Neural crest cell (in vitro differentiated cells): Measurements from ENCODE around the gene CIPC. TPM values are rescaled to one million over a fixed set of nuclear protein-coding genes. Genes with fewer than 3 reads are reported as not detected.

Source experiments
- DNase-seq: peaks from one replicate; pipeline ENCODE4 v3.0.0; 2021; ENCODE audit warnings: low read depth, mixed read lengths, low spot score
- H3K27ac Mint-ChIP-seq: one replicate; pipeline ENCODE4 v1.8.0; 2021; ENCODE audit warnings: mild to moderate bottlenecking, mixed read lengths; ENCODE audit not compliant: unreplicated experiment
- H3K27me3 Mint-ChIP-seq: 2 replicates; pipeline ENCODE4 v1.8.0; 2021; ENCODE audit warnings: low read depth, mild to moderate bottlenecking, mixed read lengths
- H3K36me3 Mint-ChIP-seq: 2 replicates; pipeline ENCODE4 v1.8.0; 2021; ENCODE audit warnings: low read depth, mild to moderate bottlenecking, mixed read lengths
- H3K4me1 Mint-ChIP-seq: 2 replicates; pipeline ENCODE4 v1.8.0; 2021; ENCODE audit warnings: mixed read lengths
- H3K4me3 Mint-ChIP-seq: one replicate; pipeline ENCODE4 v1.8.0; 2021; ENCODE audit warnings: mild to moderate bottlenecking, mixed read lengths
- H3K9me3 Mint-ChIP-seq: 2 replicates; pipeline ENCODE4 v1.8.0; 2021; ENCODE audit warnings: mixed read lengths
- total RNA-seq: library from RNA; stranded (reverse); gene quantifications from 2 replicates; pipeline ENCODE4 v1.2.1, GENCODE V29; 2021
- TF ChIP-seq, protein P1 (sequence below): fragments of 200-600 bp; sonication (generic); conservative IDR thresholded peaks from 2 replicates; pipeline ENCODE4 v1.5.0; 2021; ENCODE audit warnings: antibody characterized with exemption, mild to moderate bottlenecking

Gene CIPC
- total RNA-seq, 1 donor from 2014 or later = 28.7 TPM

DNA sequence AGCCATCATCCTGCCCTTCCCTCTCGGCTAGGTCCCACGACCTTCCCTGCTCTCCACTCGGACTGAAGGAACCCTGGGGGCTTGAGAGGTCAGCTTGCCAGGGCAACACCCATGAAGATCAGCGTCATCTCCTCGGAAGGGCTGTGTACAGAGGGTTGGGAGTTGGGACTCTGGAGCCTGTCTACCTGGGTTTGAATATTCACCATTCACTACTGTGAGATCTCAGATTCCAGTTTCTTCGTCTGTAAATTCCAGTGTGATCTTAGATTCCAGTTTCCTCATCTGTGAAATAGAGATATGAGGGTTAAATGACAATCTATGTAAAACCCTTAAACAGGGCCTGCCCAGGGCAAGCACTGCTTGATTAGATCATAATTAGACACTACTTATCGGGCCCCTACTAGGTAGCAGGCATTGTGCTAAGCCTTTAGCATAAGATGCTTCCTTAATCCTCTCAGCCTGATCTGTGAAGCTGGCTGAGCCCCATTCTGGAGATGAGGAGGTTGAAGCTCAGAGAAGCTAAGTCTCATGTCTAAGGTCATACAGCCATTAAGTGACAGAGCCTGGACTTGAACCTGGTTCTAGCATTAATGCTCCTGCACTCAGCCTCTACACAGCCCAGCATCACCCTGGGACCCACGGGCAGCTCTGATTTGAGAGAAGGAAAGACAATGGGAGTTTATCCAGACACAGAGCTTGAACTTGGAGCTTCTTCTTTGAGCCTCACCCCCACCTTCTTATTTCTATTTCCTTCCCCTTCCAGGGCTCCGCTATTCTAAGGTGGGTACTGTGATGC, 44.1 kb downstream of the CIPC start:
- H3K4me1 Mint-ChIP-seq = peaks cover 33% of the 10 kb centered on the region
- TF ChIP-seq, protein P1, sequence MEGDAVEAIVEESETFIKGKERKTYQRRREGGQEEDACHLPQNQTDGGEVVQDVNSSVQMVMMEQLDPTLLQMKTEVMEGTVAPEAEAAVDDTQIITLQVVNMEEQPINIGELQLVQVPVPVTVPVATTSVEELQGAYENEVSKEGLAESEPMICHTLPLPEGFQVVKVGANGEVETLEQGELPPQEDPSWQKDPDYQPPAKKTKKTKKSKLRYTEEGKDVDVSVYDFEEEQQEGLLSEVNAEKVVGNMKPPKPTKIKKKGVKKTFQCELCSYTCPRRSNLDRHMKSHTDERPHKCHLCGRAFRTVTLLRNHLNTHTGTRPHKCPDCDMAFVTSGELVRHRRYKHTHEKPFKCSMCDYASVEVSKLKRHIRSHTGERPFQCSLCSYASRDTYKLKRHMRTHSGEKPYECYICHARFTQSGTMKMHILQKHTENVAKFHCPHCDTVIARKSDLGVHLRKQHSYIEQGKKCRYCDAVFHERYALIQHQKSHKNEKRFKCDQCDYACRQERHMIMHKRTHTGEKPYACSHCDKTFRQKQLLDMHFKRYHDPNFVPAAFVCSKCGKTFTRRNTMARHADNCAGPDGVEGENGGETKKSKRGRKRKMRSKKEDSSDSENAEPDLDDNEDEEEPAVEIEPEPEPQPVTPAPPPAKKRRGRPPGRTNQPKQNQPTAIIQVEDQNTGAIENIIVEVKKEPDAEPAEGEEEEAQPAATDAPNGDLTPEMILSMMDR = no peak
- H3K9me3 Mint-ChIP-seq = no peaks in the 10 kb centered on the region
- no peak for DNase-seq
- H3K27ac Mint-ChIP-seq = no peak overlapping the region
- no peaks in the 10 kb centered on the region for H3K36me3 Mint-ChIP-seq
- H3K4me3 Mint-ChIP-seq = peak overlapping the region; percentile 89
- H3K27me3 Mint-ChIP-seq = peaks cover 82% of the 10 kb centered on the region

DNA sequence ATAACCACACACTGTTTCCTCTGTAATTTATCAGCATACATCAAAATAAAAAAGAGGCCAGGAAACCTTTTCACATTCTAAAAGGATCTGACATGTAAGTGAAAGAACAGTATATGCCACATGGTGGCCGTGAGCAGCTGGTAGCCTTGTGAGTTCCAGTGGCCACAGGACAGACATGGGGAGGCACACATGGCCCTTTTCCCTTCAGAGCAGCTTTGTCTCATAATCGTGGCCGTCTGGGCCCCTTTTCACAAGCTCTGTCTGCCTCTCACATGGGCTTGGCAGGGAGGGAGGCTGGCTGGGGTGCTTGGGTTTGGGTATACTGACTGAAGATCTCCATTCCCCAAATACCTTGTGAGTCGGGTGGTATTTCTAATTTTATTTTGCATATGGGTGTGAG, 45.0 kb downstream of the CIPC start:
- no peak for DNase-seq
- peaks cover 80% of the 10 kb centered on the region for H3K27me3 Mint-ChIP-seq
- peak overlapping the region; percentile 89 for H3K4me3 Mint-ChIP-seq
- TF ChIP-seq, protein P1 = no peak
- H3K27ac Mint-ChIP-seq = peak overlapping the region; percentile 44
- peaks cover 33% of the 10 kb centered on the region for H3K4me1 Mint-ChIP-seq
- H3K36me3 Mint-ChIP-seq = no peaks in the 10 kb centered on the region
- no peaks in the 10 kb centered on the region for H3K9me3 Mint-ChIP-seq

DNA sequence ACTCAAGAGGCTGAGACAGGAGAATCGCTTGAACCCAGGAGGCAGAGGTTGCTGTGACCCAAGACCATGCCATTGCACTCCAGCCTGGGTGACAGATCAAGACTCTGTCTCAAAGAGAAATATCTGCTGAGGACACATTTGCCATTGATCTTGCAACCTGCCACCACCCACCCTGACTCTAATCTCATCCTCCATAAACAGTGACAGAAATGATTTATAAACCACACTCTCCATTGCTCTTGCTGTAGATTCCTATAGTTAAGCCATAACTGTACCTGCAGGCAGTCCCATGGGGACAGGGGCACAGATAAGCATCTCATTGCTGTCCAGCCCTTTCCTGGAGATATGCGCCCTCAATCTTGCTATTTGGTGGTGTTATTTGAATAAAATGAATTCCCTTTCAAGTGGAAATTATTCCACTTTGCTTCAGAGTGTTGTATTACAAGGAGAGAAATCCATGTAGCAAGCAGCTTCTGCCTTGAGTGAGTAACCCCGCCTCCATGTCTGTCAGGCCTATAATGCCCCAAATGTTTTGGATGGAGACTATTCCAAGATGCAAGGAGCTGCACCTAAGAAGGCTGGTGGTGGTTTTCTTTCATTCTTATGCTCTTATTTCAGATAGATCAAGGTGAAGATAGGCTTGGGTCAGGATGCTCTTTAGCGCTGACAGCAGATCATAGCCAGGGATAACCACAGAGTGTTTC, 46.5 kb downstream of the CIPC start:
- H3K27me3 Mint-ChIP-seq = peaks cover 75% of the 10 kb centered on the region
- peaks cover 23% of the 10 kb centered on the region for H3K4me1 Mint-ChIP-seq
- H3K9me3 Mint-ChIP-seq = no peaks in the 10 kb centered on the region
- TF ChIP-seq, protein P1 = no peak
- DNase-seq = no peak
- peak overlapping the region; percentile 3 for H3K4me3 Mint-ChIP-seq
- H3K36me3 Mint-ChIP-seq = no peaks in the 10 kb centered on the region
- H3K27ac Mint-ChIP-seq = no peak overlapping the region

DNA sequence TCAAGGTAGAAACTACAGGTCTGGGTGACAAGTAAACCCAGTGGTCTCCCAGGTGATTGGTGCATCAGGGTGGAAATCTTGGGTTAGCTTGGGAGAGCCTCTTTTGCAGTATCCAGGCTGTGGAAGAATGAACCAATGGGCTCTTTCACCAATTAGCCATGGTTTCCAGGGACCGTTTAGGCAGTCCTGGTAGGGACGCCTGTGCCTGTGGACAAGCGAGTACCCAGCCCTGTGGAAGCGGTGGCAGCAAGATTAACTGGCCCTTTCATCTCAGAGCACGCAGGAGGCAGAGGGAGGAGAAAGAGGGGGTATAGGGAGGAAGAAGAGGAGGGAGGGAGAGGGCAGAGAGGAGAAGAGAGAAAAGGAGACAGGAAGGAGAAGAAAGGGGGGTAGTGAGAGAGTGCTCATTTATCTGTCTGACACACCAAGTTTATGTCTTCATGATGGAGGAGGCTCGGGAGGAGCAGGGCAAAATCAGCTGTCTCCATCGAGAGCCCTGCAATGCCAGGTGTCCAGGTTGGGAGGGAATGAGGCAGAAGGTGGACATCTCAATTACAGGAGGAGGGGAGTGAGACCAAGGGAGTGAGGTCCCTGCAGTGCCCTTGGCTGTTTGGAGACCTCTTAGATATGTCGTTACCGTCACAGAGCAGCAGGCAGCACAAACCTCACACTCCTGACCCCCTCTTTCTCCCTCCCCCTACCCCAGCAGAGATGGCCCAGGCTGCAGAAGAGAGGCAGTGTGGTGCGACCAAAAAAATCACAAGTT, 48.1 kb downstream of the CIPC start:
- Mint-ChIP-seq H3K27ac (peak overlapping the region; percentile 25), H3K9me3 (no peaks in the 10 kb centered on the region), H3K4me3 (no peak overlapping the region), H3K4me1 (peaks cover 15% of the 10 kb centered on the region), H3K36me3 (no peaks in the 10 kb centered on the region), H3K27me3 (peaks cover 65% of the 10 kb centered on the region)
- TF ChIP-seq, protein P1 = no peak
- DNase-seq = no peak

DNA sequence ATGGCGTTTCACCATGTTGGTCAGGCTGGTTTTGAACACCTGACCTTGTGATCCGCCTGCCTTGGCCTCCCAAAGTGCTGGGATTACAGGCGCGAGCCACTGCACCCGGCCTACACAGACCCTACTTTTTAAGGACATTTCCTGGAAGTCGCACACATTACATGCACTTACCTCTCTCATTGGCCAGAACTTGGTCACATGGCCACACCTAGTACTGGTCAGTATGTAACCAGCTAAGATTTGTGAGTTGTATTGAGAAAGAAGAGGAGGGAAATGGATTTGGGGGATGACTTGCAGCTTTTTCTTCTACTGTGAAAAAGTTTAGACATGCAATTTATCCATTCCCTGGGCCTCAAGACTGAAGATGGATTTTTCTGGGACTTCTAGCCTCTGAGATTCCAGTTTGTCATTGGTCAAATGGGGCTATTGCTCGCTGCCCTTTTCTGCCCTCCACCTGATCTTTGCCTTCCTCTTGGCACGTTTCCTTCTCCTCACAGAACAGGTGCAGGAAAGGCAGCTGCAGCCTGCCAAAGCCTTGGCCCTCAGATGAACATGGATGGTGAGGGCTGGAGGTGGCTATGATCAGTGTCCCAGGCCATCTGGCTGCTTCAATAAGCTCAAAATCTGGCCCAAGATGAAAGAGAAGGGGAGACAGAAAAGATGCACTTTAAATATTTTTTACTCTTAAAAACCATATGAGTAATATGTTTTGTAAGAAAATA, 50.6 kb downstream of the CIPC start:
- H3K36me3 Mint-ChIP-seq = no peaks in the 10 kb centered on the region

More for the DNA sequence above, 50.6 kb downstream of the CIPC start:
- DNase-seq = no peak
- Mint-ChIP-seq H3K4me1 (no peaks in the 10 kb centered on the region), H3K27me3 (peaks cover 45% of the 10 kb centered on the region), H3K4me3 (no peak overlapping the region), H3K9me3 (no peaks in the 10 kb centered on the region), H3K27ac (no peak overlapping the region)
- TF ChIP-seq, protein P1 = no peak
